HG03108 (cell line): ENCODE results near the gene LCE6A.

ENCODE experiments used
- ATAC-seq: cut with Tn5 transposase; IDR thresholded peaks from one replicate; pipeline ENCODE4 v1.9.1; 2021; ENCODE audit warnings: moderate library complexity; ENCODE audit not compliant: unreplicated experiment

Gene LCE6A

GRCh38 chr1:152842556-152842955, at the start of gene LCE6A:
LCE6A (plus strand) TSS chr1:152842856; CDS start chr1:152843521, 665 bp downstream.
- ATAC-seq: no peak

DNA sequence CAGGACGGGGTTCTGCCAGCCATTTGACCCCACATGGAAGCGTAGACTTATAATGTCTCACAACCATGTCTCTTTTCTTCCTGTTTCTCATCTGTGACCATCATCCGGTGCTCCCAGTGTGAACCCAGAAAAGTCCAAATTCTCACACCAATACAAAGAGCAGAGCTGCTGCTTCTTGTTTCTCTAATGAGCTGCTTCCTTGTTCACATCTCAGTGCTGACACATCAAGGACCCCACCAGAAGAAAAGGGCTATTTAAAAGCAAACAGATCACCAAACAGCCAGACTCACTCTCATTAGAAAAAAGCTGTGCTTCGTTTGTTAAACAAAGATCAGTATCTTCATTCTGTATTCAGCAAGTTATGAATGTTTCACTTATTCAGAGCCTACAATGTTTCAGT, 47.0 kb upstream of the LCE6A start:
- ATAC-seq: no peak

GRCh38 chr1:152796421-152796820, 46.2 kb upstream of the LCE6A start, which contains the start of gene LCE1D:
LCE1D (plus strand) TSS chr1:152796721; CDS start chr1:152797795, 1,074 bp downstream.
- no peak for ATAC-seq

DNA sequence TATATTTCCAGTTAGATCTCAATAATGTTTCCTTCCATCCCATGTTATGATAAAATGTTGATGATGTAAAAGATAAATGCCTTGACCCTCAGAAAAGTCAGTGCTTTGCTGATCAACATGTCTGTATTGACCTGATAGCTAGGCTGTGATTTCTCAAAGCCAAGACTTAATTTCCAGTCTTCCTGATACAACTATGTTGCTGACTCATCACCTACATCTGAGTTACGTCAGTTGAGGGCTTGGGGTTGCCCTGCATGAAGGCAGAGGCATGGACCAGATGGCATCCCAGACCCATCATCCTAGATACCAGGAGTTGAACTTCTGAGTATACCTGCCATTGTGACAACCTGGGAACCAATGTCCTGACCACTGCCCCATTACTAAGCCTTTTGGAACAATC, 41.3 kb upstream of the LCE6A start:
- ATAC-seq: no peak

DNA sequence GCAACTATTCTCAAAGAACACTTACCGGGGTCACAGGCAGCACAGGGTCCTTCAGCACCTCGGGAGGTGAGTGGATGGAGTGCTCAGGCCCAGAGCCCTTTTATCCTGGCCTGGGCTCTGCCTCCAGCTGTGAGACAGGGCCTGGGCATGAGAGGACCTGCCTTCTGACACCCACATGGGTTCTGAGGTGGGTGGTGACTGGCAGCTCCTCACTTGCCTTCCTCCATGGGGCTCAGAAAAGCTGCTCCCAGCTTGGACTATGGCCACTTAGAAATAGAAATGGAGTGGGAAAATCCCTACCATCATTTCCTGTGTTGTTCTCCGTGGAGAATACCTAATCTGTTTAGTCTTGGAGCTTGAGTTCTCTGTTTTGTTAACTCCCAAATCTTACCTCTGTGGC, 36.1 kb upstream of the LCE6A start, which contains the start of gene LCE1C:
TSS of gene LCE1C (minus strand) at position 76 of the 400 bp plus-strand sequence. CDS start 1,173 bp downstream, outside the sequence.
- ATAC-seq: no peak

DNA sequence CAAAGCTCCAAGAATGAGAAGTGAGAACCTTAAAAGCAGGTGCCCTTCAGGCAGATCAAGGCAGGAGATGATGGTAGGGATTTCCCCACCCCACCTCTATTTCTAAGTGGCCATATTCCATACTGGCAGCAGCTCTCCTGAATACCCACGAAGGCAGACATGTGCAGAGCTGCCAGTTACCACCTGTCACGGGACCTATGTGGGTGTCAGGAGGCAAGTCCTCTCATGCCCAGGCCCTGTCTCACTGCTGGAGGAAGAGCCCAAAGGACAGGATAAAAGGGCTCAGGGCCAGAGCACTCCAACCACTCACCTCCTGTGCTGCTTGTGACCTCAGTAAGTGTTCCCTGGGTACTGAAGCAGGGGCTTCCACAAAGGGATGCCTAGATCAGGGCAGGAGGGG, 31.6 kb upstream of the LCE6A start:
- ATAC-seq: no peak

DNA sequence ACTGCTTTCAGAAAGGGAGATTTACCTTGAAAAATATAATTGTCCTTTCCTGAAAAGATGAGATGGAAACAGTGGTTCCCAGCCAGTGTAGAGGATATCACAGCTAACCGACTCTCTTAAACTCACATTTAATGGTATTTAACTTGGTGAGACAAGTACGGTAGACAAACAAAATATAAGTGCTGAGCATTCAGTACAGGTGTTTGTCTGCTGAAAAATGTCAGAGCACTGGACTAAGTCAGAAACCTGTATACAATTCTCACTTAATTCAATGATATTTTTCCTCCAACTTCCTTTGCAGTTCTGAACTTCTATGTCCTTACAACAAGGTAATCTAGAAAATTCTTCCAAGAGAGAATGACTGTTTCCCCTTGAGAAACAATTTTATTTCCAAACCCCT, 31.0 kb upstream of the LCE6A start, which contains the start of gene LCE1B:
TSS of gene LCE1B (plus strand) at position 301 of the 400 bp plus-strand sequence. CDS start 476 bp downstream, outside the sequence.
- no peak for ATAC-seq

DNA sequence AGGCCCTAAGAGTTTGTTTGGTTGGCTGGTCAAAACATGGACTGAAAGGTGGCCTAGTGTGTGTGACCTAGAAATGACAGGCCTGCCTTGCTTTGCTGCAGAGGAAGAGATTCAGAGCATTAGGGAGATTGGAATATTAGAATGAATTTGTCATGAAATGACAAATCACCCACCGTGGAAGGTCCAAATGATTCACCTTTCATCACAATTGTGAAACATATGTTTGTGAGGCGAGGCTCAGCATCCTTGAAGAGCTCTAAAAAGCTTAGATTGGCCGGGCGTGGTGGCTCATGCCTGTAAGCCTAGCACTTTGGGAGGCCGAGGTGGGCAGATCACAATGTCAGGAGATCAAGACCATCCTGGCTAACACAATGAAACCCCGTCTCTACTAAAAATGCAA, 25.3 kb upstream of the LCE6A start:
- ATAC-seq: no peak

GRCh38 chr1:152823294-152823693, 19.4 kb upstream of the LCE6A start:
- ATAC-seq: no peak

GRCh38 chr1:152824964-152825363, 17.7 kb upstream of the LCE6A start:
- ATAC-seq: no peak

DNA sequence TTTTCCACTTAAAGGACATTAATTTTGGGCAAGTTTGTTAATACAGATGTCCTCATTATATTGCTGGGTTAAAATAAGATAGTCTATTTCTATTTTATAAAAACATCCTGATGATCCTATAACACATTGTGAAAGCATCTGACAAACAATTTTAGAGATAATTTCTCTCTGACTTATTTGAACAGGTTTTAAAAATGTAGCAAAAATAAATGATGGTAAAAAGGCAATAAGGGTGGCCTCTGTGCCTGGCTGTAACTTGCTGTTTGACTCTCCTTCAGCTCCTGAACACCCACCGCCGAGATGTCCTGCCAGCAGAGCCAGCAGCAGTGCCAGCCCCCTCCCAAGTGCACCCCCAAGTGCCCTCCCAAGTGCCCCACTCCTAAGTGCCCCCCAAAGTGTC, 15.5 kb upstream of the LCE6A start, which contains the start of gene LCE1A:
TSS of gene LCE1A (plus strand) at position 301 of the 400 bp plus-strand sequence. CDS start at position 301, 0 bp downstream.
- no peak for ATAC-seq

DNA sequence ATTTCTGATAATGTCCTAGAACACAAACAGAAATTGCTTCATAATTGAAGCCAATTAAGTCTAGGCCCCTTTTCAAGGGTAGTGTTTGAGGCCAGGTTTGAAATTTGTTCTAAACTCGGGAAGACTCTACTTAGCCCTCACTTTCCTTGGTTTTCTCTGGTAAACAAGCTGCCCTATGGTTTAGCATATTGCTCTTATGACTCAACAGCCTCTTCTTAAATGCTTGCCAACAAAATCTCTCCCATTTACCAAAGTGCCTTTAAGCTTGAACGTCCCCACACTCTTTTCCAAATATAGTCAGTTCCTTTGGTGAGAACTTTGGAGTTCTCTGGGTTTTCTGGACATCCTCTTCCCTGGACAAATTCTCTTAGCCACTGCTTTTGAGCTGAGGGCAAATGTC, 5.8 kb upstream of the LCE6A start:
- no peak for ATAC-seq

GRCh38 chr1:152855661-152856060, 13.0 kb downstream of the LCE6A start:
- no peak for ATAC-seq

GRCh38 chr1:152858062-152858461, 15.4 kb downstream of the LCE6A start:
- no peak for ATAC-seq

DNA sequence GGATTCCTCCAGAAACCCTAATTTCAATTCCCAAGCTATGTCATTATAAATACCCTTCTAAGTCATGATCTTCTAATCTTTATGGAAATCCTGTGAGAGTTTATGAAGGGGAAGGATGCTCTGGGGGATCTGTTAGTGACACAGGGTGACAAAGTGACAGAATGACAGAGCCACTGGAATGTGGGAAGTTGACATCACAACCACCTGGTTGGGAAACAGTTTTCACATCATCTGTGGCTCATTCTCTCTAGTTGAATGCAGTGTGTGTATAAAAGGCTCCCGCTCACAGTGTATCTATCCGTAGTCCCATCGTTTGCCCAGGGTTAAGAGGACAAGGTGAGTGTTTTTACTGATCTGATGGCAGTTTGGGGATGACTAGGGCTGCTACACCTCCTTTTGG, 17.0 kb downstream of the LCE6A start, which contains the start of gene LCE7A:
TSS of gene LCE7A (plus strand) at position 301 of the 400 bp plus-strand sequence. CDS start 702 bp downstream, outside the sequence.
- no peak for ATAC-seq

DNA sequence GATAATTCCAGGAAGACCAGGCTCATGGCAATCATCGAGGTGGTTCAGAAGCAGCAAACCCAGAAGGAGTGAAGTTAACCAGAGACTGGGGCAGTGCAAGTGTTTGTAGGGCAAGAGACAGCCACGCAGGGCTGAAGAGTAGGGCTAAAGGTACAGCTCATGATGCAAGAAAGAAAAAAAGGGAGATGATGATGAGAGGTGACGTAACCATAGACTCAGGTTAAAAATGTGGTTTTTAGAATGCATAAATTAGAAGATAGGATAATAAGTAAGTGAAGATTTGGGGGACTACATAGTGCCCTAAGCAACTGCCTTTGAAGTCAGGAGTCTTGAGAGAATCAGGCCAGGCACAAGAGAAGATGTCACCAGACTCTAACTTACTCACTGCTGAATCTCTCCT, 17.5 kb downstream of the LCE6A start:
- no peak for ATAC-seq

DNA sequence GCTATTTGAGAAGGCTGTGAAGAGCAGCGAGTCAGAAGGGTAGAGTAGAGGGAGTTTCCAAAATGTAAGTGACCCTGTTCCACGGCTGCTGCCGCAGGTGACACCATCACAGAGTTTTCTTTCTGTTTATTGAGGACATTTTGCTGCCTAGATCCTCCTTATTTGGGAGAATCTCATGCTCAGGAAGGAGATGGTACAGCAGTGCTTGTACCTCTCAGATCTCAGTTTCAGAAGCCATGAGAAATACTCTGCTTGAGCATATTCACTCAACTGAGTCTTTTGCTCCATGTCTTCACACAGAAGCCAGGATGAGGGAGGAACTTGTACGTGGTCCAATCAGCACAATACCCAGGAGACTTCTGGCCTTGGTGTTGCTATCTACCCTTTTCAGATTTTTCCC, 18.7 kb downstream of the LCE6A start:
- no peak for ATAC-seq

DNA sequence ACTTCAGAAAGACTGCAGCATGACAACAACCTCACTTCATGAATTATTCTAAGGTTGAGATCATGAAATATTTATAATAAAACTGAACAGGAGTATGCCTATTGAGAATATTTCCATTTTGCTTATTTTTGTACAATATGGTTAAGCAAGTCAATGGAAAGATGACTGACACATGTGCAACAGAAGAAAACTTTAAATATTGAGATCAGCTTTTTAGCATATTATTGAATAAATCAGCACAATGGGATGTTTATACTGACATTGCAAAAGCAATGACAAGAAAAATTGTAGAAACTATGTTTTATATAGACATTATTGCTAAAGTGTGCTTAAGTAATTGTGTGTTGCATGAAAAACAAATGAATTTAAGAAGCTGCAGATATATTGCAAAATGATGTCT, 21.8 kb downstream of the LCE6A start:
- ATAC-seq: no peak

GRCh38 chr1:152866321-152866720, 23.7 kb downstream of the LCE6A start:
- no peak for ATAC-seq

GRCh38 chr1:152869808-152870419, 27.3 kb downstream of the LCE6A start:
- no peak for ATAC-seq

GRCh38 chr1:152870831-152871730, 28.4 kb downstream of the LCE6A start:
- ATAC-seq: no peak

DNA sequence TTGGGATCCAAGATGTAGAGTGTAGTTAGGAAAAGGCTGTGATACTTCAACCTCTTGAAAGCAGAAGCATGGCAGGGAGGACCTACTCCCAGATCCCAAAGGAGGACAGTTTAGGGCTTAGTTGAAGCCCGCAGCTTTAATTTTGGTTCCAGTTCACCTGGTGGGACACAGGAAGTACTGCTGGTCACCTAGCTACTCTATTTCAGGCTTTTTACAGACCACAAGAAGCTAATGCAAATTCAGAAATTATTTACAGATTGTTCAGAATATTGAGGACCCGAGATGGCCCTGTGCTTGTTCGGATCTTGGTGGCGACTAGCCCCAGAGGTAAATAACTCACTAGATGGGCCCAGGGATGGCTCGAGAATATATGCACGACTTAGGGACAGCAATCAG, 29.1 kb downstream of the LCE6A start:
- ATAC-seq: no peak
